Activated naive CD8-positive, alpha-beta T cell (primary cell): ENCODE measurements around the gene ARFGAP3.

Source experiments
- H3K27ac Mint-ChIP-seq: one replicate; pipeline ENCODE4 v1.8.0; 2021; ENCODE audit warnings: mixed read lengths
- H3K27me3 Mint-ChIP-seq: one replicate; pipeline ENCODE4 v1.8.0; 2021; ENCODE audit warnings: mixed read lengths
- H3K36me3 Mint-ChIP-seq: one replicate; pipeline ENCODE4 v1.8.0; 2021; ENCODE audit warnings: mixed read lengths
- H3K4me1 Mint-ChIP-seq: one replicate; pipeline ENCODE4 v1.8.0; 2021; ENCODE audit warnings: low read depth, mixed read lengths
- H3K4me3 Mint-ChIP-seq: one replicate; pipeline ENCODE4 v1.8.0; 2021; ENCODE audit warnings: mild to moderate bottlenecking, mixed read lengths
- H3K9me3 Mint-ChIP-seq: one replicate; pipeline ENCODE4 v1.8.0; 2021; ENCODE audit warnings: low read depth, mixed read lengths

ARFGAP3 gene

DNA sequence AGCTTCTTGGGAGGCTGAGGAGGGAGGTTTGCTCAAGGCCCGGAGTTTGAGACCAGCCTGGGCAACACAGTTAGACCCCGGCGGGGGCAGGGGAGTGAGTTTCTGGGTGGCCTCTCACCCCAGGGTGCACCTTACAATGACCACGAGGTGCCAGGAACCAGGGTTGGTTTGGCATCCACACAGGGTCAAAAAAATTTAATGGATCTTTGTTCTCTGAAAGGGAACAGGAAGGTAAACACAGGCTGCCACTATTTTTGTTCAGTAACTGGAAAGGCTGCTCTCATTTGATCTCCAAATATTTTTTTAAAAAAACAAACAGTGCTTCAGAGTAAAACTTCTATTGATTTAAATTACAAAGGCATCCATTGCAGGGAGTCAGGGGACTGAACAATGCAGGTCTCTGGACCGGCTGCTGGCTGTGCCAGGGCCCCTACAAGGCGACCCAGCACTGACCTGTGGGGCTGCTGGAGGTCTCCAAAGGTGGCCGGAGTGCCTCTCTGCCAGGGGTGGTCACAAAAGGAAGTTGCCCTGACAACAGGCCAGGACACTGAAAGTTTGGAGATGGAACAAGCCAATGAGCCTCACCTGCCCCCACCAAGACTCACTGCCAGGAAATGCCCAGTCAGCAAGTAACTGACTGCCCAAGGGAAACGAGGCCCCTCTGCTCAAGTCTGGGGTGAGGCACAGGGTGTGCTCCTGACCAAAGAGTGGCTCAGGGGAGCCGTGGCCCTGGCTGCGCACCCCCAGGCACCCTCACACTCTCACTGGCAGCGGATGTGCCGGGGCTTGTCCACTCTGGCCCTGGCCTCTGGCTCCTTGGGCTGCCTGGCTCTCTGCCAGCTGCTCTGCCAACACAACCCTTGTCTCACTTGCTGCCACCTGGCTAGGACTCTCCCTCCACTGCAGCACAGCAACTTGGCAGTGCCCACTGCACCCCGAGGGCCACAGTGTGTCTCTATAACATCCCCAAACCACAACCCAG, 51.8 kb downstream of the ARFGAP3 start:
- no peaks in the 10 kb centered on the region for H3K27me3 Mint-ChIP-seq
- no peak overlapping the region for H3K27ac Mint-ChIP-seq
- H3K36me3 Mint-ChIP-seq, result peaks cover 5% of the 10 kb centered on the region
- H3K4me3 Mint-ChIP-seq, result no peak overlapping the region
- H3K9me3 Mint-ChIP-seq, result no peaks in the 10 kb centered on the region
- H3K4me1 Mint-ChIP-seq, result no peaks in the 10 kb centered on the region

DNA sequence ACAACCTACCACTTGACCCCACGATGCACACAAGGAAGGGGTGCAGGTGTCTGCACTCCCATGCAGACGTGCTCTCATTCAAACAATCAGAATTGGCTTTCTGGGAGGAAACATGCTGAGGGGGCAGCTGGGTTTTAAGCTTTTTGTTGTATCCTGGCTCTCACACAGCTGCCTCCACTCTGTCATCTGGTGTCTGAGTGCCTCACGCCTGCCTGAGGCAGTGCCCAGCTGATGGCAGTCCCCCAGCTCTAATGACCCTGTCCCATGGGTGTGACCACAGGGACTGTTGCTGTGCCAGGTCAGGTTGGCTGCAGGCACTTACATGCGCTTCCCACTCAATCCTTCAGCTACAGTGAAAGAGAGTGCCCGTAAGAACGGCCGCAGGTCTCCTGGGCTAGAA, 53.7 kb downstream of the ARFGAP3 start:
- Mint-ChIP-seq H3K27me3 (no peaks in the 10 kb centered on the region), H3K27ac (no peak overlapping the region), H3K36me3 (peaks cover 3% of the 10 kb centered on the region), H3K9me3 (no peaks in the 10 kb centered on the region), H3K4me3 (no peak overlapping the region), H3K4me1 (no peaks in the 10 kb centered on the region)

DNA sequence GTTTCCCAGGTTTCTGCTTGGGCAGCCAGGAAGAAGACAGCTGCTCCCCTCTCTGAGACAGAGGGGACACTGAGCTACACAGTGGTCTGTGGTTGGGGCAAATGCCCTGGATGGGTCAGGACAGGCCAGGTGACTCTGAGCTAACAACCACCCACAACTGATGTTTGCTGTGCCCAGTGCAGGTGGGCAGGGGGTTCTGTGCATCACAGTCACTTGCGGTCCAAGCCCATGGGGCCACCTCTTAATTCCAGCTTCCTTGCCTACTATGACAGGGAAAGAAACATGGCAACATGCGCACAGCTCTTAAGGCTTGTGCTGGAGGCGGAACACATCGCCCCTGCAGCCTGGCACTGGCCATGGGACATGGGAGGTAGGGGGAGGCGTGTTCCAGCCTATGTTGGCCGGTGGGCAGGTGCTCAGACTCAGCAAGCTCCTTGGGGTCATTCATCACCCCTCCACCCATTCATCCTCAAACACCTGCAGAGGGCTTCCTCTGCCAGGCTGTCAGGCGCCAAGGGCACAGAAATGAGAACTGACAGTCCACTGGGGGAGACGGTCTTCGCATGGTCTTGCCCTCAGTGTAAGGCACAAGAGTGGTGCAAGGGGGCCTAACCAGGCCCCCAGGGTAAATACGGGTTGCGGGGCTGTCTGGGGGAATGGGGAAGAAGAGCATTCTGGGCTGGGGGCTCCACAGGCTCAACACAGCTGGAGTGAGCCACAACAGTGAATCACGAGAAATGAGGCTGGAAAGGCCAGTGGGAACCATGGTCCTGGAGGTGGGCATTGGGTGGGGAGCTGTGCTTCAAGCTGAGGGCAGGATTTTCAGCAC, 55.6 kb downstream of the ARFGAP3 start:
- Mint-ChIP-seq H3K4me3 (no peak overlapping the region), H3K27ac (no peak overlapping the region), H3K9me3 (no peaks in the 10 kb centered on the region), H3K27me3 (no peaks in the 10 kb centered on the region), H3K36me3 (peaks cover 2% of the 10 kb centered on the region), H3K4me1 (no peaks in the 10 kb centered on the region)

DNA sequence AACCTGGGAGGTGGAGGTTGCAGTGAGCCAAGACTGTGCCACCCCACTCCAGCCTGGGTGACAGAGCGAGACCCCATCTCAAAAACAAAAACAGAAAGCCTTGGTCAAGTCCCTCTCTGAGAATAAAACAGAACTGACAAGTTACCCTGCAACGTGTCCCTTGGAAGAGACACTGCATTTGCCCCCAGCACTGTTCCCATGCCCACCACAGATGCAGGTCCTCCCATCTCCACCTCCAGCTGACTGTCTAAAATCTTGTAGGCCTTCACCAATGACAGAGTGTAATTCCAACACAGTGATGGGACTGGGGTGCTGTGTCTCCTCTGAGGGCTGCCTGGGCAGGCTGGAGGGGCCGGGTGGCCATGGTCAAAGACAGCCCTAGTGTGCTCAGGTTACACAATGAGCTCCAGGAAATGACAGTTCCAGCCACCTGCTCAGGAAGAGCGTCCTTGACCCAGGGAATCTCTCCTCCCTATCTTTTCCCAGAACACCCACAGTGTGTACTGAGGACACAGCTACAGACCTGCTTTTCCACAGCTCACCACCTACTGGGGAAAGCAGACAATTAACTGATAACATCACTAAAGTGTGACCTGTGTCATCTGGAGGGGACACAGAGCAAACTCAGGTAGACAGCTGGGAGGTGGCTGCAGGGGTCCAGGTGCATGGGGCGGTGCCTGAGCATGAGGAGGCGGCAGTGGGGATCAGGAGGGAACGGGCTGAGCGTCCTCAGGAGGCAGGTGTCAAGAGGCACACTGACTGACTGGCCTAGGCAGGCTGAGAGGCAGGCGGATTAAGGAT, 56.4 kb downstream of the ARFGAP3 start:
- no peaks in the 10 kb centered on the region for H3K4me1 Mint-ChIP-seq
- no peaks in the 10 kb centered on the region for H3K9me3 Mint-ChIP-seq
- no peak overlapping the region for H3K4me3 Mint-ChIP-seq
- no peak overlapping the region for H3K27ac Mint-ChIP-seq
- peaks cover 2% of the 10 kb centered on the region for H3K36me3 Mint-ChIP-seq
- H3K27me3 Mint-ChIP-seq, result no peaks in the 10 kb centered on the region

DNA sequence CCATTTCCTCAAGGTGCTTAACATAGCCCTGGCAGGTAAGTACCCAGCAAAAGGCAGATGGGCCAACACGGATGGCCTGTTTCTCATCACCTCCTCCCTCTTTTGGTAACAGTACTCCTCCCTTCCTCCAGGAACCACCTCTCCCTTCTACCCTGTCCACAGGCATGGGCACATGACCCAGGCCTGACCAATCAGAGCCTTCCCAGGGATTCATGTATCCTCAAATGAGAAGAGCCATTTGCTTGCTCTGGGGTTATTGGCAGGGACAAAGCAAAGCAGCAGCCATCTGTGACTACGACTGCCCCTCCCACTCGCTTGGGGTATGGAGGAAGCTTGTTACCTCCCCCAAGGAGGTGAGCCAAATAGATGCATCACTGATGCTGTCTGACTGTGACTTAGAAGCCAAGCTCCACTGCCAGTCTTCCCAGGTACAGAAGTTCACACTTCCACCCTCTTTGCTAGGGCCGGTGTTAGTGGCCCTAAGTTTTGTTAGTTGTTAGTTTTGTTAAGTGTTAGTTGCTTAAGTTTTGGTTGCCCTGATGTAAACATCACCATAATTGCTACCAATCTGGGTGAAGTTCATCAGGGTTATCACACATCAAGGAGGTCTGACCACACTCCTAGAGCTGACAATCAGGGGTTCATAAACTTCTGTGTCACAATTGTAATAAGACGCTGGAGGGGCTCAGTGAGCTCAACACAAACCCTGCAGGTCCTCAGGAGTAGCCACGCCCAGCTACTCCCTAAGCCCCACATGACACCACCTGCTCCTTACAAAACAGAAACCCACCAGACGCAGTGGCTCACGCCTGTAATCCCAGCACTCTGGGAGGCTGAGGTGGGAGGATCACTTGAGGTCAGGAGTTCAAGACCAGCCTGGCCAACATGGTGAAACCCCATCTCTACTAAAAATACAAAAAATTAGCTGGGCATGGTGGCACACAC, 57.3 kb downstream of the ARFGAP3 start:
- Mint-ChIP-seq H3K4me3 (no peak overlapping the region), H3K4me1 (no peaks in the 10 kb centered on the region), H3K27me3 (no peaks in the 10 kb centered on the region), H3K36me3 (peaks cover 2% of the 10 kb centered on the region), H3K9me3 (no peaks in the 10 kb centered on the region), H3K27ac (no peak overlapping the region)

DNA sequence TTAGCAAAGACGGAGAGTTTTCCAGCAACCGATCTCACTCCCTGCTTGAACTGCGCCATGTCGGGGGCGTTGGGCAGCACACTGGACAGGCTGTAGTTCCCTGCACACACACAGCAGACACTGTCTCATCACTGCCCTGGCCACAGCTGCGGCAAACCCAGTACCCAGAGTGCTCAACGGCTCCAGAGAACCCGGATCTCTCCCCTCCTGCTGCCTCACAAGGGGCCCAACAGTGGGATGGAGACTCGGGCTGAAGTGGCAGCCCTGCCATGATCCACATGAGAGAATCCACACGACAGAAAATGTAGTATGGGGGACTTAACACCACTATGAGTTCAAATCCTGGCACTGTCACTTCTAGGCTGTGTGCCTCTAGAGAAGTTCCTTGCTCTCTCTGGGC, 58.0 kb downstream of the ARFGAP3 start:
- peaks cover 2% of the 10 kb centered on the region for H3K36me3 Mint-ChIP-seq
- no peak overlapping the region for H3K27ac Mint-ChIP-seq
- H3K4me1 Mint-ChIP-seq, result no peaks in the 10 kb centered on the region
- no peaks in the 10 kb centered on the region for H3K9me3 Mint-ChIP-seq
- no peak overlapping the region for H3K4me3 Mint-ChIP-seq
- no peaks in the 10 kb centered on the region for H3K27me3 Mint-ChIP-seq

DNA sequence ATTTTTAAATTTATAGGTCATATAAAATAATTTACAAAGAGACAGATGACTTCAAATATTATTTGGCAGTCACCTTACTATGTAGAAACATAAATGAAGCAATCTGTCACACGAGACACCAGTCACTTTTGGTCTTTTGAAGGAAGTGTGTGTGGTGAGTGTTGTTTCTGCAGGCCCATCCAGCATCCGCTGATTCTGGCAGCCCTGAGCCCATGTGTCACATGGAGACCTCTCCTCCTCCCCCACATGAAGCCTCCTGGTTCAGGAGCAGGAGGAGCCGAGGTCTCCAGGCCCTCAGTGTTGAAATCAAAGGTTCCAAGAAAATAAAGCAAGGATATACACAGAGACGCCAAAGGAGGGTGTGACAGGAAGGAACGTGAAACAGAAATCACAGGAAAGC, 60.1 kb downstream of the ARFGAP3 start:
- H3K9me3 Mint-ChIP-seq, result no peaks in the 10 kb centered on the region
- no peaks in the 10 kb centered on the region for H3K27me3 Mint-ChIP-seq
- H3K27ac Mint-ChIP-seq, result no peak overlapping the region
- H3K4me3 Mint-ChIP-seq, result no peak overlapping the region
- peaks cover 2% of the 10 kb centered on the region for H3K36me3 Mint-ChIP-seq
- H3K4me1 Mint-ChIP-seq, result no peaks in the 10 kb centered on the region

DNA sequence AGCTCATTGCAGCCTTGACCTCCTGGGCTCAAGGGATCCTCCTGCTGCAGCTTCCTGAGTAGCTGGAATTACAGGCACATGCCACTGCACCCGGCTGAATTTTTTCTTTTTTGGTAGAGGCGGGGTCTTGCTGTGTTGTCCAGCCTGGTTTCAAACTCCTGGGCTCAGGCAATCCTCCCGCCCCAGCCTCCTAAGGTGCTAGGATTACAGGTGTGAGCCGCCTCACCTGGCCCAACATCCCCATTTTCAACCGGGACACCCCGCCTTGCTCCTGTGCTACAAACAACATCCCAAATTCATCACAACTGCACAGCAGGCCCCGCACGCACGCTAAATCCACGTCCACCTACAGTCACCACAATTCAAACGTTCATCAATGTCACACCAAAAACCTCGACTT, 61.0 kb downstream of the ARFGAP3 start:
- H3K9me3 Mint-ChIP-seq, result no peaks in the 10 kb centered on the region
- peaks cover 2% of the 10 kb centered on the region for H3K36me3 Mint-ChIP-seq
- H3K4me1 Mint-ChIP-seq, result no peaks in the 10 kb centered on the region
- H3K27ac Mint-ChIP-seq, result no peak overlapping the region
- H3K27me3 Mint-ChIP-seq, result no peaks in the 10 kb centered on the region
- no peak overlapping the region for H3K4me3 Mint-ChIP-seq

DNA sequence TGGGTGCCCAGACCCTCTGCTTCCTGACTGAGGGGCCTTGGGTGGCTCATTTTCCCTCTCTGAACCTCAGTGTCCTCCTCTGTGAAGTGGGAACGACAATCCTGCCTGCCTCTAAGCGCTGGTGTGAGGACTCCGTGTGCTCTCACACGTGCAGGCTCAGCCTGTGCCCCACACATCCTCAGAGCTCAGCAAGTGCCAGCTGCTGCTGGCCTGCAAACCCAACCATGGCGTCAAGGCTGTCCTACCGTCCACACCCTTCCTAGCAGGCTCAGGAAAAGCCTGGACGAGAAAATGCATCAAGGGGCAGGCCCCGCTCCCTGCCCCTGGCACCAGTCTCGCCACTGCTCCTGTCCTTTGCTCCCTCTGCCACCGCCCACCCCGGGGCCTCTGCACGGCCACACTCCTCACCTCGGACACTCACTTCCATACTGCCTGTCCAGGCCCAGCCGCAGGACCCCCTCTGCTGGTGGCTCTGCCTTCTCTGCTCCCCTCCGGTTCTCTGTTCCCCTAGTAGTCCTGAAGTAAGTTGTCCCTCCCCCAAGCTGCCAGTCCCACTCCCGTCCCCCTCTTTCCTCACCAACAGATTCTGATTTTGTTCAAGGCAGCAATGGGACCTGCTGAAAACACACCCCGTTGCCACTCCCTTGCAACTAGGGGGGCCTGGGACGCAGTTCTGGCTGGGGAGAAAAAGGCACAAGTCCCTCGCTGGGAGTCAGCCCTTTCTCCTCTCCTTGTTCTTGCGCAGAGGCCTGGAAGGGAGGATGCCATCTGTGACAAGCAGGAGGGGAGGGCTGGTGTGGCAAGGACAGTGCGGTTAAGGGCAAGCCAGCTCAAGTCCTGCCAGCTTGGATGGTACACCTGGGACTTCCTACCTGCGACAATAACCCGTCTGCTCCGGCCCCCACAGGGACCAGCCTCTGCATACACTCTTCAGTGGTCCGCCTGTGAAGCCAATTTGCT, 62.2 kb downstream of the ARFGAP3 start:
- H3K36me3 Mint-ChIP-seq, result peaks cover 1% of the 10 kb centered on the region
- H3K4me1 Mint-ChIP-seq, result no peaks in the 10 kb centered on the region
- H3K9me3 Mint-ChIP-seq, result no peaks in the 10 kb centered on the region
- no peak overlapping the region for H3K4me3 Mint-ChIP-seq
- no peaks in the 10 kb centered on the region for H3K27me3 Mint-ChIP-seq
- H3K27ac Mint-ChIP-seq, result no peak overlapping the region

DNA sequence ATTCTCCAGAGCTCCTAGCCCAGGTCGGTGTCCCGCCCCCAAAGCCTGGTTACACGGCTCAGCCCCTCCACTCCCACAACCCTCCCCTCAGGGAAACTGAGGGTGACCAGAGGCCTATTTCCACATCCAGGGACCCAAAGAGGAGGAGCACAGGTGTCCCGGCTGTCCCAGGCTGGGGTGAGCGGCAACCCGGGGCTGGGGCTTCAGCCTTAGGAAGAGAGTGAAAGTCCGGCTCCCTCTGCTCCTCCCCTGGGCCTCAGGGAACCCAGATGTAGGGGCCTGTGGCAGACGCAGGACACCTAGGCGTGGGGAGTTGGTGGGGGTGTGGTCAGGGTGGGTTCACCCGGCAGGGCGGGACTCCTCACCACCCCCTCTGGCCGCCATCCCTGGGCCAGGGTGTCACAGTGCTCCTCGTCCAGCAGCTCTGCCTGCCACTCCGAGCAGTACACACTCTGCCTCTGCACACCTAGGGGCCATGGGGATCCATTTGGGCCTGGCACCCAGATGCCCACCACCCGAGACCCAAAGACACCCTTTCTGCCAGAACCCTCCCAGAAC, 63.1 kb downstream of the ARFGAP3 start:
- H3K4me3 Mint-ChIP-seq, result no peak overlapping the region
- no peaks in the 10 kb centered on the region for H3K27me3 Mint-ChIP-seq
- H3K4me1 Mint-ChIP-seq, result no peaks in the 10 kb centered on the region
- H3K9me3 Mint-ChIP-seq, result no peaks in the 10 kb centered on the region
- H3K27ac Mint-ChIP-seq, result no peak overlapping the region
- H3K36me3 Mint-ChIP-seq, result no peaks in the 10 kb centered on the region

DNA sequence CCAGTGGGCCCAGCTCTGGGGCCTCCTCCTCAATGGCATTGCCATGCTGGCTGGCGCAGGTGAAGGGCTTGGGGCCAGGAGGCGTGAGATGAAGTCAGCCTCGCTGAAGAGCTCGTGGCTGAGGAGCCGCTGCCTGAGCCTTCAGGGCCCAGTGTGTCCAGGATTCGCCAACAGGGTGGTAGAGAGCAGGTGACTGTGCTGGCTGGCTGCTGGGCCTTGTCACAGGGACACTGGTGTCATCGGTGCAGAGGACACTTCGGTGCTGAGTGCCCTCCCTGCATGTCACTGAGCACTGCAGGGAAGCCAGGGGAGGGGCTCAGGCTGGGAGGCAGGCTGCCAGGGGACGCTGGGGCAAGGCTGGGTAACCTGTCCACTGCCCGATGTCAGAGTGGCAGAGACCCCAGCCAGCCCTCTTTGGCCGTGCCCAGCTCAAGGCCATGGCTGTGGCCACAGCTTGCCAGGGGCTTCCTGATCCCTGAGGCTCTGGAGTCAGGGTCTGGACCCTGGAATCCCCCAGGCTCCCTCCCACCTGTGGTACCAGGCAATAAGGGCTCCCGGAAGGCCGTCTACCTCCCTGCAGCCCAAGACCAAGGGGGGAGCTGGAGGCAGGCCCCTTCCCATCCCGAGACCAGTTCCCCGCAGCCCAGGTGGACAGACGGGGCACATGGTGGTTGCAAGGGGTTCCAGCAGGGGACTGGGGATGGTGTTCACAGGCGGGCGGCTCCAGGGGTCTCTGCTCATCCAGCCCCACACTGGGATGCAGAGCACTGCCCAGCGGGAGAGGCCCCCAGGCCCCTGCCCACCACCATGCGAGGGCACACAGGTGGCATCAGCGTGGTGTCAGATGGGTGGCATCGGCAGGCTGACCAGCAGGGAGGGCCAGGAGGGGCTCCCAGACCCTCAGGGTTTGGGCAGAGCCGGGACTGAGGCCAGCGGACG, 63.9 kb downstream of the ARFGAP3 start:
- H3K4me3 Mint-ChIP-seq, result no peak overlapping the region
- no peaks in the 10 kb centered on the region for H3K36me3 Mint-ChIP-seq
- H3K9me3 Mint-ChIP-seq, result no peaks in the 10 kb centered on the region
- H3K27ac Mint-ChIP-seq, result no peak overlapping the region
- H3K27me3 Mint-ChIP-seq, result no peaks in the 10 kb centered on the region
- H3K4me1 Mint-ChIP-seq, result no peaks in the 10 kb centered on the region

DNA sequence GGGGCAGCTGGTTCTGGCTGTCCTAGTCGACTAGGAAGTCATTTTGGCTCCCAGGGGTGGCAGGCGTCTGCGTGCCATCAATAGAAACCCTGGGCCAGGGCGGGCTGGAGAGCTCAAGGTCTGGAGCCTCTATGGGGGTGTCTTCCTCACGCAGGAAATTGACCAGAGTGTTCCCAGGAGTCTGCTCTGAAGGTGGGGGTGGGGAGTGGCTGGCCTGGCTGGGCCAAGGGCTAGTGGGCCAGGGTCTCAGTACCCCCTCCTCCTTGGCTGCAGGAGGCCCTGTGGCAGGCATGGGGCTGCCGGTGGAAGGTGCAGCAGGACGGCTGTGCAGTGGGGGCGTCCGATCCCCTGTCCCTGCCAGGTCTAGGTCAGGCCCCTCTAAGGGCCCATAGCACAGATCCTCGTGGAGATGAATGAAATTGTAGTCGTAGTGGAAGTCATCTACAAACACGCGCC, 64.6 kb downstream of the ARFGAP3 start:
- no peaks in the 10 kb centered on the region for H3K9me3 Mint-ChIP-seq
- H3K27me3 Mint-ChIP-seq, result no peaks in the 10 kb centered on the region
- H3K27ac Mint-ChIP-seq, result no peak overlapping the region
- H3K4me1 Mint-ChIP-seq, result no peaks in the 10 kb centered on the region
- no peaks in the 10 kb centered on the region for H3K36me3 Mint-ChIP-seq
- H3K4me3 Mint-ChIP-seq, result no peak overlapping the region
